Cardiac muscle cell (in vitro differentiated cells and primary cell): ENCODE data around the gene SGF29. TPM values are rescaled to one million over a fixed set of nuclear protein-coding genes. Genes with fewer than 3 reads are reported as not detected.
"Not testable (repeated sequence)": the region's sequence is repeated elsewhere in the genome, so short reads cannot be mapped to it uniquely, and the experiment has no call there.

ENCODE experiments used
- DNase-seq, 2 donors: peaks; one replicate each; pipeline versions ENCODE4 v3.0.0 to v3.0.0-alpha.2; 2010 to 2017; ENCODE audit warnings: low read depth in 1 of 2, low spot score in 1 of 2
- H3K27ac ChIP-seq: fragments of 200-600 bp; sonication (generic); 2 replicates; pipeline ENCODE4 v1.5.1; 2016
- H3K27me3 ChIP-seq: fragments of 200-600 bp; sonication (generic); 2 replicates; pipeline ENCODE4 v1.6.0; 2016; ENCODE audit warnings: control low read depth
- H3K36me3 ChIP-seq: fragments of 200-600 bp; sonication (generic); 2 replicates; pipeline ENCODE4 v1.5.1; 2016; ENCODE audit warnings: control low read depth
- H3K4me1 ChIP-seq: fragments of 200-600 bp; sonication (generic); 2 replicates; pipeline ENCODE4 v1.8.1; 2017; ENCODE audit warnings: low read depth, mild to moderate bottlenecking, mixed run types
- H3K4me3 ChIP-seq: fragments of 200-600 bp; sonication (generic); 2 replicates; pipeline ENCODE4 v1.5.1; 2016; ENCODE audit warnings: mild to moderate bottlenecking
- H3K9me3 ChIP-seq: fragments of 200-600 bp; sonication (generic); 2 replicates; pipeline ENCODE4 v1.5.1; 2017; ENCODE audit warnings: low read depth, mild to moderate bottlenecking, control low read depth
- polyA plus RNA-seq: library from polyadenylated mRNA; unstranded; fragments of >200 nt; fragmentation: Nextera tagmentation; extraction: Ambion mirVana; gene quantifications from 2 replicates; pipeline ENCODE4 v1.2.1, GENCODE V29; 2016
- total RNA-seq: library from RNA; depleted of rRNA; stranded (reverse); fragments of >200 nt; gene quantifications from 2 replicates; pipeline ENCODE4 v1.2.3, GENCODE V29; 2016

Gene SGF29
- total and polyA plus RNA-seq, 2 experiments from 2014 or later: 21.7 to 28.8 TPM

- not testable (repeated sequence) for H3K27me3 ChIP-seq, H3K4me1 ChIP-seq, DNase-seq, H3K9me3 ChIP-seq, H3K27ac ChIP-seq, H3K36me3 ChIP-seq, H3K4me3 ChIP-seq
Observed at GRCh38 chr16:28638359-28638758, 84.6 kb downstream of the SGF29 start.

- H3K36me3 ChIP-seq, H3K27me3 ChIP-seq, H3K4me3 ChIP-seq, H3K4me1 ChIP-seq, H3K9me3 ChIP-seq, H3K27ac ChIP-seq, DNase-seq: not testable (repeated sequence)
Observed at GRCh38 chr16:28639959-28640358, 86.2 kb downstream of the SGF29 start.

Other genes starting within 250 kb of the SGF29 start
- gene NPIPB6, start 190.4 kb upstream of the SGF29 start, total RNA-seq: 1.1 and 4.9 TPM in 2 replicates
- gene NPIPB6, start 190.4 kb upstream of the SGF29 start, polyA plus RNA-seq: 3.2 and 3.6 TPM in 2 replicates
- gene EIF3CL, start 150.1 kb upstream of the SGF29 start, total RNA-seq: 107 and 122 TPM in 2 replicates
- 1.2 TPM in 1 of 2 replicates, not detected in the other for gene EIF3CL, start 150.1 kb upstream of the SGF29 start, polyA plus RNA-seq
- 0.15 and 0.60 TPM in 2 replicates for gene NPIPB7, start 81.6 kb upstream of the SGF29 start, total RNA-seq
- gene NPIPB7, start 81.6 kb upstream of the SGF29 start, polyA plus RNA-seq: 0.76 TPM in 1 of 2 replicates, not detected in the other
- 25.2 and 29.3 TPM in 2 replicates for gene CLN3, start 61.8 kb upstream of the SGF29 start, total RNA-seq
- 29.6 and 39.2 TPM in 2 replicates for gene CLN3, start 61.8 kb upstream of the SGF29 start, polyA plus RNA-seq
- gene APOBR, start 59.3 kb upstream of the SGF29 start, total RNA-seq: 0.39 TPM in 1 of 2 replicates, not detected in the other
- not detected in 2 replicates for gene APOBR, start 59.3 kb upstream of the SGF29 start, polyA plus RNA-seq
- gene IL27, start 47.1 kb upstream of the SGF29 start, total RNA-seq: not detected in 2 replicates
- not detected in 2 replicates for gene IL27, start 47.1 kb upstream of the SGF29 start, polyA plus RNA-seq
- gene NUPR1, start 14.9 kb upstream of the SGF29 start, total RNA-seq: not detected in 2 replicates
- gene NUPR1, start 14.9 kb upstream of the SGF29 start, polyA plus RNA-seq: not detected in 2 replicates
- gene SULT1A2, start 43.1 kb downstream of the SGF29 start, total RNA-seq: 0.67 and 1.6 TPM in 2 replicates
- gene SULT1A2, start 43.1 kb downstream of the SGF29 start, polyA plus RNA-seq: 0.83 and 5.4 TPM in 2 replicates
- gene SULT1A1, start 56.1 kb downstream of the SGF29 start, total RNA-seq: 23.6 and 30.4 TPM in 2 replicates
- gene SULT1A1, start 56.1 kb downstream of the SGF29 start, polyA plus RNA-seq: 24.1 and 42.8 TPM in 2 replicates
- not detected in 2 replicates for gene NPIPB8, start 84.1 kb downstream of the SGF29 start, total RNA-seq
- 1.4 and 2.4 TPM in 2 replicates for gene NPIPB8, start 84.1 kb downstream of the SGF29 start, polyA plus RNA-seq
- gene EIF3C, start 157.5 kb downstream of the SGF29 start, total RNA-seq: 287 and 310 TPM in 2 replicates
- 381 and 388 TPM in 2 replicates for gene EIF3C, start 157.5 kb downstream of the SGF29 start, polyA plus RNA-seq
- gene NPIPB9, start 197.9 kb downstream of the SGF29 start, total RNA-seq: 1.2 and 1.5 TPM in 2 replicates
- 1.8 and 2.1 TPM in 2 replicates for gene NPIPB9, start 197.9 kb downstream of the SGF29 start, polyA plus RNA-seq